Progenitor cell of endocrine pancreas (in vitro differentiated cells): ENCODE measurements around the gene GHITM. TPM values are rescaled to one million over a fixed set of nuclear protein-coding genes. Genes with fewer than 3 reads are reported as not detected.

Experiments used
- DNase-seq: peaks from one replicate; pipeline ENCODE4 v3.0.0; 2021; ENCODE audit warnings: low spot score; ENCODE audit not compliant: unreplicated experiment
- H3K27ac Mint-ChIP-seq: 2 replicates; pipeline ENCODE4 v1.8.0; 2021; ENCODE audit warnings: mild to moderate bottlenecking, moderate library complexity, mixed read lengths
- H3K27me3 Mint-ChIP-seq: 2 replicates; pipeline ENCODE4 v1.8.0; 2021; ENCODE audit warnings: mixed read lengths
- H3K36me3 Mint-ChIP-seq: 2 replicates; pipeline ENCODE4 v1.8.0; 2022; ENCODE audit warnings: mixed read lengths; ENCODE audit not compliant: insufficient read depth
- H3K4me1 Mint-ChIP-seq: 2 replicates; pipeline ENCODE4 v1.8.0; 2021; ENCODE audit warnings: low read depth, mixed read lengths
- H3K4me3 Mint-ChIP-seq: 2 replicates; pipeline ENCODE4 v1.8.0; 2021; ENCODE audit warnings: low read depth, mild to moderate bottlenecking, moderate library complexity, mixed read lengths
- H3K9me3 Mint-ChIP-seq: 2 replicates; pipeline ENCODE4 v1.8.0; 2021; ENCODE audit warnings: low read depth, mixed read lengths
- long read RNA-seq: library from polyadenylated mRNA; unstranded; transcript quantifications from one replicate; pipeline ENCODE4 v2.0.0, GENCODE V29; 2020
- total RNA-seq: library from RNA; stranded (reverse); gene quantifications from 2 replicates; pipeline ENCODE4 v1.2.1, GENCODE V29; 2021
- TF ChIP-seq, protein P1 (sequence below): fragments of 200-600 bp; sonication (generic); IDR thresholded peaks from one replicate; pipeline ENCODE4 v1.5.0; 2021; ENCODE audit warnings: antibody characterized with exemption, mild to moderate bottlenecking; ENCODE audit not compliant: unreplicated experiment

The GHITM gene
- 99.4 and 105 TPM in 2 replicates for total RNA-seq
- long read RNA-seq, transcript GHITM-201 (9 exons, 2,128 nt): major isoform, 1,519 of 1,601 reads
- long read RNA-seq, partial matches to known transcripts: 60 of 1,601 reads
- long read RNA-seq, other reads (novel, unspliced or antisense): 22 of 1,601 reads

GRCh38 chr10:84139126-84140035 is at the start of gene GHITM:
GHITM (plus strand) TSS chr10:84139509; CDS start chr10:84141501, 1,992 bp downstream.
- Mint-ChIP-seq H3K9me3 (no peaks in the 10 kb centered on the region), H3K27me3 (peaks cover 5% of the 10 kb centered on the region), H3K27ac (peak within 1 kb of the TSS; percentile 99), H3K4me1 (peaks cover 18% of the 10 kb centered on the region), H3K4me3 (peak within 1 kb of the TSS; percentile 94), H3K36me3 (peaks cover 7% of the 10 kb centered on the region)
- DNase-seq: peak; percentile 98
- TF ChIP-seq, protein P1, sequence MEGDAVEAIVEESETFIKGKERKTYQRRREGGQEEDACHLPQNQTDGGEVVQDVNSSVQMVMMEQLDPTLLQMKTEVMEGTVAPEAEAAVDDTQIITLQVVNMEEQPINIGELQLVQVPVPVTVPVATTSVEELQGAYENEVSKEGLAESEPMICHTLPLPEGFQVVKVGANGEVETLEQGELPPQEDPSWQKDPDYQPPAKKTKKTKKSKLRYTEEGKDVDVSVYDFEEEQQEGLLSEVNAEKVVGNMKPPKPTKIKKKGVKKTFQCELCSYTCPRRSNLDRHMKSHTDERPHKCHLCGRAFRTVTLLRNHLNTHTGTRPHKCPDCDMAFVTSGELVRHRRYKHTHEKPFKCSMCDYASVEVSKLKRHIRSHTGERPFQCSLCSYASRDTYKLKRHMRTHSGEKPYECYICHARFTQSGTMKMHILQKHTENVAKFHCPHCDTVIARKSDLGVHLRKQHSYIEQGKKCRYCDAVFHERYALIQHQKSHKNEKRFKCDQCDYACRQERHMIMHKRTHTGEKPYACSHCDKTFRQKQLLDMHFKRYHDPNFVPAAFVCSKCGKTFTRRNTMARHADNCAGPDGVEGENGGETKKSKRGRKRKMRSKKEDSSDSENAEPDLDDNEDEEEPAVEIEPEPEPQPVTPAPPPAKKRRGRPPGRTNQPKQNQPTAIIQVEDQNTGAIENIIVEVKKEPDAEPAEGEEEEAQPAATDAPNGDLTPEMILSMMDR: peak; percentile 57

DNA sequence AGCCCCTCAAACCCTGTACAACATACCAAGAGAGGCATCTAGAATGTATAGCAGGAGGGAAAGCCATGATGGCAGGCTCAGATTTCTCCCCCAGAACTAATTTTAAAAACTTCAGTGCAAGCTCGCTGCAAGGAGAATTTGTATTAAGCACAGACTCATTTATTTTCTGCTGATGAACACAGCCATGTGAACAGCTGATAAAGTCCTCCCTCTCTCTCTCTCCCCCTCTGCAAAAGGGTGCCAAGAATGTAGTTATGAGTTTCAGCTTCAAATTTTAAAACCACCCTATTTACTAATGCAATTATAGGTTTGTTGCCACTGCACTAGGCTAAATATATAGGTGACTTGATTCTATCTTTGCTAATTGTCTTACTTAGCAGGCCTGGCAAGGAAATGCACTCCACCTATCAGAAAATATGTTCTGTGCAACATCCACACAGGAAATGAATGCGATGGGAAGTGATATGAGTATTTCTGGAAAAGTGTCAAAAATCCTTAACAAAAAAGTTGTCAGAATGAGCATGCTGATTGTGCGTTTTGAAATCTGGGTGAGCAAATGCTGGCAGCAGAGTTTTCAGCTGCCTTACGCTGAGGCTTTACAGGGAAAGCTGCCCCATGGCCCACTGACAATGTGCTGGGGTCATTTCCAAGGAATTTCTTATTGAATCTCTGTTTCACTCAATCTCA is 43.4 kb upstream of the GHITM start:
- Mint-ChIP-seq H3K27ac (no peak overlapping the region), H3K9me3 (no peaks in the 10 kb centered on the region), H3K36me3 (no peaks in the 10 kb centered on the region), H3K4me1 (peaks cover 5% of the 10 kb centered on the region), H3K27me3 (peaks cover 10% of the 10 kb centered on the region), H3K4me3 (no peak overlapping the region)
- DNase-seq: no peak
- TF ChIP-seq, protein P1: no peak

DNA sequence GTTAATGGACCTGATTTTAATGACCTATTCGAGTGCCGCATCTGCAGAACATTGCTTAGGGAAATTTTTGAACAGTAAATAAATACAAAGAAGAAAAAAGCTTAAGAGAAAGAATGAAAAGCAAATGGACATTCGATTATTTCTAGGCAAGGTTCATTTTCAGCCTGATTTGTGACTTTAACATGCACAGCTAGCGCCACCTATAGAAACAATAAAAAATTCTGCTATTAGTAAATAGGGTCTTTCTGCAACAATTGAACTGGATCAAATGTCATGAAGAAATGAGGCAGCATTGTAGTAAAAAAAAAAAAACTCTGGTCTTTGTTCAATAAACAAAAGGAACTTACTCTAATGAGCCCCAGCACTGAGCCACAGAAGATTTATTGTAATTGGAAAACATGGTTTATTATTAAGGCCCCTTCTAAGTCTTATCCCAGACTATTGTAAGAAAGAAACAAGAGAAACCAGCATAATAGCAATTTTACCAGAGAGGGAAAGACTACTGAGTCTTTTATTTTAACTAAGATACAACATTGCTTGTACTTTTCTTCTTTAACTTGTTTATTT is 41.4 kb upstream of the GHITM start:
- no peak overlapping the region for H3K27ac Mint-ChIP-seq
- peaks cover 6% of the 10 kb centered on the region for H3K27me3 Mint-ChIP-seq
- H3K4me3 Mint-ChIP-seq: no peak overlapping the region
- H3K9me3 Mint-ChIP-seq: no peaks in the 10 kb centered on the region
- no peak for DNase-seq
- TF ChIP-seq, protein P1: peak; percentile 73
- peaks cover 4% of the 10 kb centered on the region for H3K4me1 Mint-ChIP-seq
- H3K36me3 Mint-ChIP-seq: no peaks in the 10 kb centered on the region

DNA sequence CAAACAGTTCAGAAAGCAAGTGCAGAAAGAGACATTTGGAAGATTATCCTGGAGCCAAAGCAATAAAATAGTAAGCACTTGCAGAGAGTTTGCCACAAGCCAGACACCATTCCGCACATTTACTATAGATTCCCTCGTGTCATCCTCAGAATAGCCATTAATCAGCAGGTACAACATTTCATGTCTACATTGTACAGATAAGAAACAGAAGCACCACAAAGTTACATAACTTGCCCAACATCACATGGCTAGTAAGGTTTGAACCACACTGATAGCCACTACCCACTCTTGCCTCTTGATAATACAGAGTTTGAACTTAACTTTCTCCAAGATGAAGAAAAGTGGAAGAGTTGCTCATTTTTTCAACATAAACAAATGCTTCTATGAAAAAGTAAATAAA is 40.6 kb upstream of the GHITM start:
- peaks cover 3% of the 10 kb centered on the region for H3K27me3 Mint-ChIP-seq
- no peak overlapping the region for H3K4me3 Mint-ChIP-seq
- DNase-seq: no peak
- H3K9me3 Mint-ChIP-seq: no peaks in the 10 kb centered on the region
- TF ChIP-seq, protein P1: no peak
- H3K4me1 Mint-ChIP-seq: peaks cover 3% of the 10 kb centered on the region
- H3K36me3 Mint-ChIP-seq: no peaks in the 10 kb centered on the region
- no peak overlapping the region for H3K27ac Mint-ChIP-seq

GRCh38 chr10:84101042-84101441 is 38.3 kb upstream of the GHITM start:
- DNase-seq: no peak
- H3K27ac Mint-ChIP-seq: no peak overlapping the region
- no peaks in the 10 kb centered on the region for H3K36me3 Mint-ChIP-seq
- H3K4me1 Mint-ChIP-seq: peaks cover 2% of the 10 kb centered on the region
- peaks cover 3% of the 10 kb centered on the region for H3K27me3 Mint-ChIP-seq
- TF ChIP-seq, protein P1: no peak
- H3K9me3 Mint-ChIP-seq: no peaks in the 10 kb centered on the region
- H3K4me3 Mint-ChIP-seq: no peak overlapping the region
